Measurements from ENCODE around the gene TGFBR3.

DNA sequence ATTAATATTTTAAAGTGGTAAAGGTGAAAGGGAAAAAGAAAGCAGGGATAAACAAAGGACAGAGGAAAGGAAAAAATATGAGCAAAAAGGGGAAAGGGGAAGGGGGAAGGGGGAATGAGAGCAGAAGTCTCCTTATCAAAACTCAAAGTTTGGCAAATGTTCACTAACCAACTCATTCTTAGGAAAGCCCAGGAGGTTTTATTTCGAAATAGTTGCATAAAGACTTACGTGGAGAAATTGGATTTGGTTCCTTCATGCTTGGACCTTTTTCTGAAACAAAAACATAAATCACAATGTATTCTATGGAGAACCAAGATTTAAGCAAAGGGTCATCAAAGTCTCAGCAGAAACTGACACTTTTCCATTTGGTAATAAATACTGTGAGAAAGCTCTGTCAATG lies 188.1 kb downstream of the TGFBR3 start:
- TF ChIP-seq, protein P1, sequence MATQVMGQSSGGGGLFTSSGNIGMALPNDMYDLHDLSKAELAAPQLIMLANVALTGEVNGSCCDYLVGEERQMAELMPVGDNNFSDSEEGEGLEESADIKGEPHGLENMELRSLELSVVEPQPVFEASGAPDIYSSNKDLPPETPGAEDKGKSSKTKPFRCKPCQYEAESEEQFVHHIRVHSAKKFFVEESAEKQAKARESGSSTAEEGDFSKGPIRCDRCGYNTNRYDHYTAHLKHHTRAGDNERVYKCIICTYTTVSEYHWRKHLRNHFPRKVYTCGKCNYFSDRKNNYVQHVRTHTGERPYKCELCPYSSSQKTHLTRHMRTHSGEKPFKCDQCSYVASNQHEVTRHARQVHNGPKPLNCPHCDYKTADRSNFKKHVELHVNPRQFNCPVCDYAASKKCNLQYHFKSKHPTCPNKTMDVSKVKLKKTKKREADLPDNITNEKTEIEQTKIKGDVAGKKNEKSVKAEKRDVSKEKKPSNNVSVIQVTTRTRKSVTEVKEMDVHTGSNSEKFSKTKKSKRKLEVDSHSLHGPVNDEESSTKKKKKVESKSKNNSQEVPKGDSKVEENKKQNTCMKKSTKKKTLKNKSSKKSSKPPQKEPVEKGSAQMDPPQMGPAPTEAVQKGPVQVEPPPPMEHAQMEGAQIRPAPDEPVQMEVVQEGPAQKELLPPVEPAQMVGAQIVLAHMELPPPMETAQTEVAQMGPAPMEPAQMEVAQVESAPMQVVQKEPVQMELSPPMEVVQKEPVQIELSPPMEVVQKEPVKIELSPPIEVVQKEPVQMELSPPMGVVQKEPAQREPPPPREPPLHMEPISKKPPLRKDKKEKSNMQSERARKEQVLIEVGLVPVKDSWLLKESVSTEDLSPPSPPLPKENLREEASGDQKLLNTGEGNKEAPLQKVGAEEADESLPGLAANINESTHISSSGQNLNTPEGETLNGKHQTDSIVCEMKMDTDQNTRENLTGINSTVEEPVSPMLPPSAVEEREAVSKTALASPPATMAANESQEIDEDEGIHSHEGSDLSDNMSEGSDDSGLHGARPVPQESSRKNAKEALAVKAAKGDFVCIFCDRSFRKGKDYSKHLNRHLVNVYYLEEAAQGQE (IDR thresholded peaks at IDR 0.05; ENCODE audit: insufficient read depth in 1 of 2, low read depth in 2 of 2, low read length in 2 of 2) = no peak
- no peak for TF ChIP-seq POLR2AphosphoS5 (IDR thresholded peaks at IDR 0.05; ENCODE audit: low read depth, low read length)
